ENCODE data around the gene RBFA. TPM values are rescaled to one million over a fixed set of nuclear protein-coding genes. Genes with fewer than 3 reads are reported as not detected.
"Not testable (repeated sequence)": the region's sequence is repeated elsewhere in the genome, so short reads cannot be mapped to it uniquely, and the experiment has no call there.

Gene RBFA
- total and polyA plus RNA-seq, 8 donors = 10.5 to 19.5 (median 12.3) TPM

DNA sequence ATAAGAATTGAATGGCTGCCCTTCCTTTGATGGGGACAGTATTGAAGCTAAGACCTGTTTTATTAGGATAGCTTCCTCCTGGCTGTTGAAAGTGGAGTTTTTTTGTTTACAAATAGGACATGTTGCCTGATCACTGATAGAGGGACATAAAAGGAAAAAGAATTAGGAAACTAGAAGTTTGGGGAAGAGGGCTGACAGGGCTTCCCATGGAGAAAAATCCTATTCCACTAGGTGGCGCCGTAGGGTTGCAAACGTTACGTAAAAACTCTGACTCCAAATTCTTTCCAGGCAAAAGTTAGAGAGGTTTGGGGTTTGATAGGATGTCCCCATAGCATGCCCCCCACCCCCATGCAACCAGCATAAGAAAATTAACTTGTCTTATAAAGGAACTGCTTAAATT is 11.1 kb upstream of the RBFA start:
- ATAC-seq = no peak
- TF ChIP-seq, protein P1, sequence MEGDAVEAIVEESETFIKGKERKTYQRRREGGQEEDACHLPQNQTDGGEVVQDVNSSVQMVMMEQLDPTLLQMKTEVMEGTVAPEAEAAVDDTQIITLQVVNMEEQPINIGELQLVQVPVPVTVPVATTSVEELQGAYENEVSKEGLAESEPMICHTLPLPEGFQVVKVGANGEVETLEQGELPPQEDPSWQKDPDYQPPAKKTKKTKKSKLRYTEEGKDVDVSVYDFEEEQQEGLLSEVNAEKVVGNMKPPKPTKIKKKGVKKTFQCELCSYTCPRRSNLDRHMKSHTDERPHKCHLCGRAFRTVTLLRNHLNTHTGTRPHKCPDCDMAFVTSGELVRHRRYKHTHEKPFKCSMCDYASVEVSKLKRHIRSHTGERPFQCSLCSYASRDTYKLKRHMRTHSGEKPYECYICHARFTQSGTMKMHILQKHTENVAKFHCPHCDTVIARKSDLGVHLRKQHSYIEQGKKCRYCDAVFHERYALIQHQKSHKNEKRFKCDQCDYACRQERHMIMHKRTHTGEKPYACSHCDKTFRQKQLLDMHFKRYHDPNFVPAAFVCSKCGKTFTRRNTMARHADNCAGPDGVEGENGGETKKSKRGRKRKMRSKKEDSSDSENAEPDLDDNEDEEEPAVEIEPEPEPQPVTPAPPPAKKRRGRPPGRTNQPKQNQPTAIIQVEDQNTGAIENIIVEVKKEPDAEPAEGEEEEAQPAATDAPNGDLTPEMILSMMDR (IDR thresholded peaks at IDR 0.05) = no peak
- H3K9me3 ChIP-seq = peaks cover 0 to 11% (median 5%) of the 10 kb centered on the region in 4 donors
- no peak overlapping the region for H3K27ac ChIP-seq
- intact Hi-C loops (cut with DNase I) = no loop called here
- H3K4me1 ChIP-seq = no peaks in the 10 kb centered on the region
- FAIRE-seq = no peak
- no peaks in the 10 kb centered on the region for H3K27me3 ChIP-seq
- no peak overlapping the region for H3K4me3 ChIP-seq
- DNase-seq = no peak
- H3K36me3 ChIP-seq = no peaks in the 10 kb centered on the region
- WGBS, 2 donors = 58% methylated on average over 4 of the region's 4 CpGs

DNA sequence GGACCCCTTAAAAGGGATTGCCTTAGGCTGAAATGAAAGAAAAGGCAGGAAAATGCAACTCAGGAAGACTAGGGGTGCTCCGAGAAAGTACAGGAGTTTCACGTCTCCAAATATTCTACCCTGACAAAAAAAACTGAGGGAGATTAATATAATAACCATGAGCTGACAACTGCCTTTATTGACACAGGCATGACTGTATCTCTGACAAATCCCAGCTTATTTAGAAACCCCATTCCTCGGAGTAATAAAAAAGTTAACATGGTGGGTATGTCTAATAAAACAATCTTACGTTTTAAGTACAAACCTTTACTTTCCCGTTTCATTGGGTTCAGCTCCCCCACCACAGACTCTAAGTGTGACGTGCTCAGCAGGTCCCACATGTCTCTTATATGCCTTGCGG is 7.9 kb upstream of the RBFA start:
- peaks cover 0 to 11% (median 5%) of the 10 kb centered on the region in 4 donors for H3K9me3 ChIP-seq

DNA sequence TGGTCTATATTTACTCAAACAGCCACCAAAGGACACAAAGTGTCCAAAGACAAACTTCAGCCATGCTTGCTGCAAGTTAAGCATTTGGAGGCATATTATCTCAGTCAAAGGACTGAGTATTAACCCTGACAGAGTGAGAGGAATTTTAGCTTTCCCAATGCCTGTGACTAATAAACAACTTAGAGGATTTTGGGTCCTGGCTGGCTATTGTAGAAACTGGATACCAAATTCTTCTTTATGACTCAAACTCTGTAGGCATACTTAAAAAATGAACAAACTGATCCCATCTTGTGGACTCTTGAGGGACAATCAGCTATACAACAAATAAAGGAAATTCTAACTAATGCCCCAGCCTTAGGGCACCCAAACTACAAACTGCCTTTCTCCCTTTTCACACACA is 6.5 kb upstream of the RBFA start:
- H3K27me3 ChIP-seq; H3K27ac ChIP-seq; FAIRE-seq; DNase-seq; ATAC-seq; intact Hi-C loops (cut with DNase I); H3K4me1 ChIP-seq; H3K9me3 ChIP-seq; H3K36me3 ChIP-seq; H3K4me3 ChIP-seq: not testable (repeated sequence)

More for the DNA sequence above, 7.9 kb upstream of the RBFA start:
- 89 to 96% methylated on average over 7 of the region's 7 CpGs for WGBS, 2 donors
- no peak for DNase-seq
- H3K4me1 ChIP-seq = no peaks in the 10 kb centered on the region
- H3K27me3 ChIP-seq = no peaks in the 10 kb centered on the region
- H3K4me3 ChIP-seq = no peak overlapping the region
- intact Hi-C loops (cut with DNase I) = no loop called here
- H3K27ac ChIP-seq = no peak overlapping the region
- FAIRE-seq = no peak
- ATAC-seq = no peak
- TF ChIP-seq, protein P1 (IDR thresholded peaks at IDR 0.05) = no peak
- H3K36me3 ChIP-seq = no peaks in the 10 kb centered on the region

DNA sequence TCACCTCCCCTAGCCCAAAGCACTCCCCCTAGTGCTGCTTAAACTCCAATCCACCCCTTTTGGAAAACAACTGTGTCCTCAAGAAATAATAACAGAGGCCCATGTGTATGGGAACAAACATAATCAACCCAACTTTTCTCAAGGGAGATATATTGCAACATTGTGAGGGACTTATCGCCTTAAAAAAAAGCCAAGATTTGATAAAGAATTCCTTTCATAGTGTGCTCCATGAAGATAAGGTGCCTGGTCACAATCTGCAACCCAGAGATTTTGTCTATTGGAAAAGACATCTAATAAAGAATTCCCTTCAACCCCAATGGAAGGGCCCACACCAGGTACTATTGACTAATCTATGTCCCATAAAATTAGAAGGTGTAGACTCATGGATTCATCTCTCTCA is 4.5 kb upstream of the RBFA start:
- ATAC-seq = no peak
- no peaks in the 10 kb centered on the region for H3K27me3 ChIP-seq
- 89 to 97% methylated on average over 1 of the region's 1 CpG for WGBS, 2 donors
- H3K4me1 ChIP-seq = no peaks in the 10 kb centered on the region
- no peak for FAIRE-seq
- H3K4me3 ChIP-seq = no peak overlapping the region
- no peak for DNase-seq
- no peaks in the 10 kb centered on the region for H3K9me3 ChIP-seq
- no peak overlapping the region for H3K27ac ChIP-seq
- intact Hi-C loops (cut with DNase I) = no loop called here
- H3K36me3 ChIP-seq = no peaks in the 10 kb centered on the region
- TF ChIP-seq, protein P1 (IDR thresholded peaks at IDR 0.05) = no peak

DNA sequence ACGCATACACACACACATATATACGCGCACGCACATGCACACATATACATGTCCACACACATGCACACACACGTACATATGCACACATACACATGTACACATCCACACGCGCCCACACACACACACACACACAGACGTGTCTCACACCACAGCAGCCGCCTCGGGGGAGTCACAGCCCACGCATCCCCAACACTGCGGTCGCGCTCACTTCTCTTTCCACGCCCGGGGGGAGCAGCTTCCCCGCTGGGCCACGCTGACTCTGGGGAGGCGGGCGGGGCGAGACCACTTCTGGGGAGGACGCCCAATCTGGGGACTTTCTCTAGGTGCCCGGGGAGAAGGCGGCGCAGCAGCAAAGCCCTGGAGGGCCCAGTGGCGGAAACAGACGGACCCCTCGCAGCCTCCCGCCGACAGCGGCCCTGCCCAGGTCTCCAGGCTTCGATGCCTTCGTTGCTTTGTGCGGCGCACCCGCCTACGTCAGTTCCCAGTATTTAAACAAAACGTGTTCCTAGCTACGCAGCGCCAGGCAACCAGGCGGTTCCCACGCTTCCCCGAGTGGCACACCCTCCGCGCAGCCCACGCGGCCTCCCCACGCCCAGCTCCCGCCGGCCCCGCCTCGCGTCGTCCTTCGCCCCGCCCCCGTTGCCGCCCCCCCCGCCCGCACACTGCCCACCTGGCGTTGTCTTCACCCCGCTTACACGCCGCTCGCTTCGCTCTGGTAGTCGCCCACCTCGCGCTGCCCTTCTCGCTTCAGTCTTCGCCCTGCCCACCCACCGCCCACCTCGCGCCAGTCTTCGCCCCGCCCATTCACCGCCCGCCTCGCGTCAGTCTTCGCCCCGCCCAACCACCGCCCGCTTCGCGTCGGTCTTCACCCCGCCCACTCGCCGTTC is 810 bp upstream of the RBFA start:
- H3K36me3 ChIP-seq = peaks cover 0 to 4% (median 0%) of the 10 kb centered on the region in 3 donors
- H3K27ac ChIP-seq = peak overlapping the region; percentile 69 to 85 (median 77)
- H3K27me3 ChIP-seq = no peaks in the 10 kb centered on the region
- intact Hi-C loops (cut with DNase I) = no loop called here
- DNase-seq = no peak
- H3K4me1 ChIP-seq = peaks cover 0 to 8% (median 4%) of the 10 kb centered on the region in 3 donors
- ATAC-seq = peak in 2 of 4 donors; percentile 60 to 74
- WGBS, 2 donors = 2 to 5% methylated on average over 69 to 90 of the region's 90 CpGs
- H3K9me3 ChIP-seq = no peaks in the 10 kb centered on the region
- H3K4me3 ChIP-seq = peak overlapping the region; percentile 41 to 89 (median 62)
- no peak for FAIRE-seq
- TF ChIP-seq, protein P1 (IDR thresholded peaks at IDR 0.05) = no peak
